ENCODE measurements around the gene GAA. TPM values are rescaled to one million over a fixed set of nuclear protein-coding genes. Genes with fewer than 3 reads are reported as not detected.

Gene GAA
- total RNA-seq, 1 donor = 74.7 TPM

- no peaks in the 10 kb centered on the region for H3K27me3 ChIP-seq (ENCODE audit: insufficient read depth, low read length)
- H3K4me1 ChIP-seq (ENCODE audit: insufficient read depth, low read length) = peaks cover 12% of the 10 kb centered on the region
- no peaks in the 10 kb centered on the region for H3K9me3 ChIP-seq (ENCODE audit: low read depth, low read length)
- no peak overlapping the region for H3K4me3 ChIP-seq (ENCODE audit: low read length)
Measured at GRCh38 chr17:80106176-80106575, 4.8 kb downstream of the GAA start.

DNA sequence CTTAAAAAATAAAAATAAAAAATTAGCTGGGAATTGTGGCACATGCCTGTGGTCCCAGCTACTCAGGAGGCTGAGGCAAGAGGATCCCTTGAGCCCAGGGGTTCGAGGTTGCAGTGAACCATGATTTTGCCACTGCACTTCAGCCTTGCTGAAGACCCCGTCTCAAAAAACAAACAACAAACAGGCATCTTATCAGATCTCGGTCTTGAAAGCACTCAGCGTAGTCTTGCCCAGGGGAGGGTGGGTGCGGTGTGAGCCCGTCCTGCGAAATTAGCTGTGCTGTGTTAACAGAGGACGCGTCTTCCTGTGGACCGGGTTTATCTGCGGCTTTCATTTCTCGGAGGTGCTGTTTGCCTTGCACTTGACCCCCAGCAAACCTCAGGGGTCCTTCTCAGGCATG is 5.4 kb downstream of the GAA start:
- Histone ChIP-seq H3K4me3 (ENCODE audit: low read length) (no peak overlapping the region), H3K9me3 (ENCODE audit: low read depth, low read length) (no peaks in the 10 kb centered on the region), H3K4me1 (ENCODE audit: insufficient read depth, low read length) (peaks cover 12% of the 10 kb centered on the region), H3K27me3 (ENCODE audit: insufficient read depth, low read length) (no peaks in the 10 kb centered on the region)

GRCh38 chr17:80107231-80108021 is 6.0 kb downstream of the GAA start:
- Histone ChIP-seq H3K27me3 (ENCODE audit: insufficient read depth, low read length) (no peaks in the 10 kb centered on the region), H3K9me3 (ENCODE audit: low read depth, low read length) (no peaks in the 10 kb centered on the region), H3K4me3 (ENCODE audit: low read length) (no peak overlapping the region), H3K4me1 (ENCODE audit: insufficient read depth, low read length) (peaks cover 5% of the 10 kb centered on the region)

- Histone ChIP-seq H3K4me1 (ENCODE audit: insufficient read depth, low read length) (no peaks in the 10 kb centered on the region), H3K9me3 (ENCODE audit: low read depth, low read length) (no peaks in the 10 kb centered on the region), H3K4me3 (ENCODE audit: low read length) (no peak overlapping the region), H3K27me3 (ENCODE audit: insufficient read depth, low read length) (no peaks in the 10 kb centered on the region)
Measured at GRCh38 chr17:80108036-80108971, 6.9 kb downstream of the GAA start.

GRCh38 chr17:80109066-80109660 is 7.8 kb downstream of the GAA start:
- Histone ChIP-seq H3K27me3 (ENCODE audit: insufficient read depth, low read length) (no peaks in the 10 kb centered on the region), H3K4me1 (ENCODE audit: insufficient read depth, low read length) (no peaks in the 10 kb centered on the region), H3K4me3 (ENCODE audit: low read length) (no peak overlapping the region), H3K9me3 (ENCODE audit: low read depth, low read length) (no peaks in the 10 kb centered on the region)

GRCh38 chr17:80109713-80110446 is 8.5 kb downstream of the GAA start:
- Histone ChIP-seq H3K9me3 (ENCODE audit: low read depth, low read length) (no peaks in the 10 kb centered on the region), H3K4me1 (ENCODE audit: insufficient read depth, low read length) (no peaks in the 10 kb centered on the region), H3K27me3 (ENCODE audit: insufficient read depth, low read length) (no peaks in the 10 kb centered on the region), H3K4me3 (ENCODE audit: low read length) (no peak overlapping the region)

GRCh38 chr17:80110447-80110812 is 9.0 kb downstream of the GAA start:
- Histone ChIP-seq H3K27me3 (ENCODE audit: insufficient read depth, low read length) (no peaks in the 10 kb centered on the region), H3K4me3 (ENCODE audit: low read length) (no peak overlapping the region), H3K9me3 (ENCODE audit: low read depth, low read length) (no peaks in the 10 kb centered on the region), H3K4me1 (ENCODE audit: insufficient read depth, low read length) (no peaks in the 10 kb centered on the region)

DNA sequence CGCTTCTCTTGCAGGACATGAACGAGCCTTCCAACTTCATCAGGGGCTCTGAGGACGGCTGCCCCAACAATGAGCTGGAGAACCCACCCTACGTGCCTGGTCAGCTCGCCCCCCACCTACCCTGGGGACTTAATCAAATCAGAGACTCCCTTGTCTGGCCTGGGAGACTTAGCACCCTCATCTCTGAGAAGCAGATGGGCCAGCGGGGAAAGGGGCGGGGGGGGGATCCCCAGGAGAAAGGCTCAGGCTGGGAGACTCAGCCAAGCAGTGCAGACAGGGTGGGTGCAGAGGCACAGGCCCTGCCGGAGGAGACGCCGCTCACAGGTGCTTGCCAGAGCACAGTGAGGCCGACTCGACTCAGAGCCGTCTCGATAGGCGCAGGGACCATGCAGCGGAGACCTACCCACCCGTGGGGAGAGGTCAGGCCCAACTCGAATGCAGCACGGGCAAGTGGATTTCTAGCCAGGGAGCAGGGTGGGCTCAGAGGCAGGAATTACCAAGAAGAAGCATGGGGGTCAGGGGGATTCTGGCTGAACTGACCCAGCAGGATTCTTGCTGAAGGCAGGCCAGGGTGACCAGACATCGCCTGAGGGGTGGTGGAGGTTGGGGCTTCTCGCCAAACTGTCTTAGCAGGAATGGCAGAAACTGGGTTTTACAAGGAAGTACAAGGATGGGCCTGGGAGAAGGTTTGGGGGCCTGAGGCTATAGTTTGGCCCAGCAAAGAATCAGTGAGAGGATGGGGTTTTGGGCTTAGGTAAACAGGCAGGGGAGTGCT is 9.7 kb downstream of the GAA start:
- no peaks in the 10 kb centered on the region for H3K9me3 ChIP-seq (ENCODE audit: low read depth, low read length)
- no peaks in the 10 kb centered on the region for H3K27me3 ChIP-seq (ENCODE audit: insufficient read depth, low read length)
- H3K4me3 ChIP-seq (ENCODE audit: low read length) = no peak overlapping the region
- no peaks in the 10 kb centered on the region for H3K4me1 ChIP-seq (ENCODE audit: insufficient read depth, low read length)

DNA sequence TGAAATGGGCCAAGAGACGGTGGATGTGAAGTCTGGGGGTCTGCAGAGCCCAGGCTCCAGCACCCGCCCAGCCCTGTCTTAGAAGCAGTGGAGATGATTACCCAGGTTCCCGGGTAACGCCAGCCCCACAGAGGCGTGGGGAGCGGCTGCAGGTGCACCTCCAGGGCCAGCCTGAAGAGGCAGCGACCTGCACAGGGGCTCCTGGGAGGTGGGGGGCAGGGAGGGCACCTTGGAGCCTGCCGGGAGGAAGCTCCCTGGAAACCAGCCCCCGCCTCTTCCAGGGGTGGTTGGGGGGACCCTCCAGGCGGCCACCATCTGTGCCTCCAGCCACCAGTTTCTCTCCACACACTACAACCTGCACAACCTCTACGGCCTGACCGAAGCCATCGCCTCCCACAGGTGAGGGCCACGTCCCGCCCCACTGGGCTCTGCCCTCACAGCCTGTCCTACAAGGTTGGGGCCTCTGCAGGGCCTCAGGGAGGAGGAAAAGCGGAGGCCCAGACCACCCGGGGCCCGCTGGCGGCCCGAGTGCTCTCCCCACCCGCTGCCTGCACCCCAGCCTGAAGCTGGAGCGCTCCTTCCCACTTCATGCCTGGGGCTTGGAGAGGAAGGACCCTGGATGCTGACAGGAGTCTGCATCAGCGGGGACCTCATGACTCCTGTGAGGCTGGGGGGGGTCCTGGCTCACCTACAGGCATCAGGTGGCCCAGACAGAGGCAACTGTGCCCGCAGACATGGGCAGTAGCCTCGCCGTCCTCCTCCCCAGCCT is 10.5 kb downstream of the GAA start:
- no peak overlapping the region for H3K4me3 ChIP-seq (ENCODE audit: low read length)
- no peaks in the 10 kb centered on the region for H3K27me3 ChIP-seq (ENCODE audit: insufficient read depth, low read length)
- H3K9me3 ChIP-seq (ENCODE audit: low read depth, low read length) = no peaks in the 10 kb centered on the region
- H3K4me1 ChIP-seq (ENCODE audit: insufficient read depth, low read length) = no peaks in the 10 kb centered on the region

- Histone ChIP-seq H3K27me3 (ENCODE audit: insufficient read depth, low read length) (no peaks in the 10 kb centered on the region), H3K9me3 (ENCODE audit: low read depth, low read length) (no peaks in the 10 kb centered on the region), H3K4me1 (ENCODE audit: insufficient read depth, low read length) (no peaks in the 10 kb centered on the region), H3K4me3 (ENCODE audit: low read length) (no peak overlapping the region)
Measured at GRCh38 chr17:80112471-80113032, 11.2 kb downstream of the GAA start.

DNA sequence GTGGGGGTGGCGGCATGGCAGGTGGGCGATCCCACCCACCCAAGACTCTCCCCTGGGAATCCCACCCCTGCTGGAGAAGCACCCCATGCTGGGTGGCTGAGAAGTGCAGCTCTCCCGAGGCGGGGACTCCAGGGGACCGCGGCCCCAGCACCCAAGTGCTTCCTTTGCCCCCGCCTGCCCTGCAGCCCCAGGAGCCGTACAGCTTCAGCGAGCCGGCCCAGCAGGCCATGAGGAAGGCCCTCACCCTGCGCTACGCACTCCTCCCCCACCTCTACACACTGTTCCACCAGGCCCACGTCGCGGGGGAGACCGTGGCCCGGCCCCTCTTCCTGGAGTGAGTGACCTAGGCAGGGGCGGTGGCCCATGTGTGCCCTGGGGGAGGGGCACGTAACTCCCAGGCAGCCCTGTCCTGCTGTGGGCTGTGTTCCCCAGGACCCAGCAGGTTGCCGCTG is 11.7 kb downstream of the GAA start:
- H3K4me3 ChIP-seq (ENCODE audit: low read length) = no peak overlapping the region
- no peaks in the 10 kb centered on the region for H3K4me1 ChIP-seq (ENCODE audit: insufficient read depth, low read length)
- H3K9me3 ChIP-seq (ENCODE audit: low read depth, low read length) = no peaks in the 10 kb centered on the region
- no peaks in the 10 kb centered on the region for H3K27me3 ChIP-seq (ENCODE audit: insufficient read depth, low read length)

DNA sequence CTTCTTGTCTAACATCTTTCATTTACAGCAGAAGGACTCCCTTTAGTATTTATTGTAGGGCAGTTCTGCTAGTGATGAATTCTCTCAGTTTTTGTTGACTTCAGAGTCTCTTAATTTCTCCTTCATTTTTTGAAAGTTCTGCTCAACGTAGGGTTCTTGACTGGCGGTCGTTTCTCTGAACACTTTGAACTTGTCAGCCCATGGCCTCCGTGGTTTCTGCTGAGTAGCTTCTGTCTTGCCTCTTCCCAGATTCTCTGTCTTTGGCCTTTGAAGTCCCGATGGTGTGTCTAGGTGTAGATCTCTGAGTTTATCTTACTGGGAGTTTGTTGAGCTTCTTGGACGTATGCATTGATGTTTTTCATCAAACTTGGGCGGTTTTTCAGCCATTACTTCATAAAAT is 13.4 kb downstream of the GAA start:
- no peaks in the 10 kb centered on the region for H3K27me3 ChIP-seq (ENCODE audit: insufficient read depth, low read length)
- H3K9me3 ChIP-seq (ENCODE audit: low read depth, low read length) = no peaks in the 10 kb centered on the region
- H3K4me1 ChIP-seq (ENCODE audit: insufficient read depth, low read length) = no peaks in the 10 kb centered on the region
- no peak overlapping the region for H3K4me3 ChIP-seq (ENCODE audit: low read length)

- Histone ChIP-seq H3K4me1 (ENCODE audit: insufficient read depth, low read length) (no peaks in the 10 kb centered on the region), H3K4me3 (ENCODE audit: low read length) (no peak overlapping the region), H3K27me3 (ENCODE audit: insufficient read depth, low read length) (no peaks in the 10 kb centered on the region), H3K9me3 (ENCODE audit: low read depth, low read length) (no peaks in the 10 kb centered on the region)
Measured at GRCh38 chr17:80115159-80115558, 13.8 kb downstream of the GAA start.

Data from mononuclear cell (primary cell).